Retinal pigment epithelial cell (primary cell): Measurements from ENCODE around the gene SINHCAF.

ENCODE experiments used
- DNase-seq: peaks from one replicate; pipeline ENCODE4 v3.0.0-alpha.2; 2010; ENCODE audit warnings: low read depth
- H3K4me3 ChIP-seq: 2 replicates; pipeline ENCODE4 v1.5.1; 2011; ENCODE audit warnings: mild to moderate bottlenecking, low read length, control low read depth, moderate library complexity
- CTCF ChIP-seq: conservative IDR thresholded peaks from 2 replicates; pipeline ENCODE4 v1.5.1; 2011; ENCODE audit warnings: low read depth, low read length, control low read depth, inconsistent platforms

The SINHCAF gene

GRCh38 chr12:31298515-31298910 lies 27.4 kb downstream of the SINHCAF start:
- no peak overlapping the region for H3K4me3 ChIP-seq
- no peak for TF ChIP-seq CTCF
- DNase-seq: no peak

DNA sequence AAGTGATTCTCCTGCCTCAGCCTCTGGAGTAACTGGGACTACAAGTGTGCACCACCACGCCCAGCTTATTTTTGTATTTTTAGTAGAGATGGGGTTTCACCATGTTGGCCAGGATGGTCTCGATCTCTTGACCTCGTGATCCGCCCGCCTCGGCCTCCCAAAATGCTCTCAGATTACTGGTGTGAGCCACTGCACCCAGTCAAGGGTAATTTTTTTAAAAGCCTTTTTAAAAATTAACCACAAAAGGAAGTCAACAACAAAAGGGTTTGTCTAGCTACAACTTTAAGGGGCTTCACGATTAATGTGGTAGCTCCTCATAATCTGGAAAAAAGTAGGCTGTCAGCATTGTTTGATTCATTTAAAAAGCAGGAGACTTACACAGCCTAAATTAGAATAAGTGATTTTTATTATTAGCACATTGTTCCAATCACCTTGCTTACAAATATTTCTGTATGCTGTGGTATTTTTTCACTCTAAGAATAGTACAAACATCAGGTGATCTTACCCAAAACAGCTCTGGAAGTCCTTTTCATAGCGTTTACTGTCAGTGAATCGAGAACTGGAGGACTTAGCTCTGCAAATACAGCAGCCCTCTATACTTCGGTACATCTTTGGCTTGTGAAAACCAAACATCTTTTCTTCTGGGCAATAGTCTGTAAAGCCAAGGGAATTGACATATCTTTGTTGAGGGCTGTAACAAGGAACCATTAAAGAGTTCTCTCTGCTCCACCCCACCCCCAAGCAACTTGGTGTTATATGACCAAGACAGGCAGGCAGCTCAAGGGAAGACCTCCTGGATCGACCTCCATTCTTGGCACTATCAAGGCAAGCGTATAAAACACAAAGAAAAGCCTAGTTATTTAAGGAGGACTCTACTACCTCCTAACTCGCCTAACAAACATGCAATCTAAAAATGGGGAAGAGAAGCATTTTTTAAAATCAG lies 28.1 kb downstream of the SINHCAF start:
- no peak overlapping the region for H3K4me3 ChIP-seq
- no peak for TF ChIP-seq CTCF
- DNase-seq: no peak

DNA sequence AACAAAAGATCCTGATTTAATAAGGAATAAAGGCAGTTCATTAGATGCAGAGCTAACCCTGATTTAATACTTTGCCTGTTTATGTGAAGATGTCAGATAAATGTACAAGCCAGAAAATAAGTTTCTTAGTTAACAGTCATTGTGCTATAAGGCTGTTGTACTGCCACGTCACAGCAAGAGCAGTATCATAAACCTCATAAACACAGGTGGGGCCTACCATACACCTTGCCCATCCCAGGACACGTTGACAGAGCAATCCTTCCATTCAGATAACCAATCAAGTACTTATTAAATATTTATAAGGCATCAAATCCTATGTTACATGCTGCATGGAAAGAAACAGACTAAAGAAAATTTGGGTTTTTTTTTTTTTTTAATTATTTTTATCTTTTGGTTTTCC lies 36.5 kb downstream of the SINHCAF start:
- no peak overlapping the region for H3K4me3 ChIP-seq
- no peak for TF ChIP-seq CTCF
- DNase-seq: no peak

DNA sequence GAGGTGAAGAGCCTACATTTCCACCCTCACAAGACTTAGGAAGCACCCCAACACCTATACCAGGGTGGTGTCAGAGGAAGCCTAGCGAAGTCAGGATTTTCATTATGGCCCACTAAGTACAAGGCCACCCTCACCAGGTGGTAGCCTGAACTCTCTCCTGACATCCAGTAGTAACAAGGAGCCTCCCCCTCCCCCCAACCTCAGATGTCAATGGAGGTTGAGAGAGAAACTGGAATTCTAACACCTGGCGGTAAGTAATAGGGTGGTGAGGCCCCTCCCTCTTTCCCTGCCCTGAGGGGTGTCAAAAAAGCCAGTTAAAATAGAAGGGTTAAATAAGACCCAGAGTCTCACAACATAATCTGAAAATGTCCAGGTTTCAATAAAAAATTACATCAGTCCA lies 37.6 kb downstream of the SINHCAF start:
- no peak for DNase-seq
- H3K4me3 ChIP-seq: no peak overlapping the region
- TF ChIP-seq CTCF: no peak

- no peak overlapping the region for H3K4me3 ChIP-seq
- no peak for DNase-seq
- no peak for TF ChIP-seq CTCF
Observed at GRCh38 chr12:31280183-31280582, 45.8 kb downstream of the SINHCAF start.

DNA sequence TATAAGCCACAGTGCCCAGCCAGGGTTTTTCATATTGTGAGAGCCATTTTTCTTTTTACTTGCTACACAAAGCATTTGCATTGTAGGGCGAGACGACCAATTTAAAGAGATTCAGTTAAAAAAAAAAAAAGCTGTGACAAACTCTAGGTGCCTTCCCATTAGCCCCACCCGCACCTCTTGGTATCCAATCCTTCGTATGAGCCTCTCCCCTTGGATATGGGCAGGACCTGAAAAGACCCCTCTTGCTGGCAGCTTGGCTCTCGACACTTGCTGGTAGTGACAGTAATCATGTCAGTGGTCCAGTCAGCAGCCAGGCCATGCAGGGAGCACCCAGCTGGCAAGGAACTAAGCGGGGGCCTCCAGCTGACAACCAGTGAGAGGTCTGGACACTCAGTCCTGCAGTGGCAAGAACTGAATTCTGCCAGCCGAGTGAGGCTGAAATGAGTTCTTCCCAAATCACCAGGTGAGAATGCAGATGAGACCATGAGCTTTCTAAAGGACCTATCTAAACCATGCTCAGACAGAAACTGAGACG lies 46.5 kb downstream of the SINHCAF start:
- H3K4me3 ChIP-seq: no peak overlapping the region
- DNase-seq: no peak
- no peak for TF ChIP-seq CTCF

DNA sequence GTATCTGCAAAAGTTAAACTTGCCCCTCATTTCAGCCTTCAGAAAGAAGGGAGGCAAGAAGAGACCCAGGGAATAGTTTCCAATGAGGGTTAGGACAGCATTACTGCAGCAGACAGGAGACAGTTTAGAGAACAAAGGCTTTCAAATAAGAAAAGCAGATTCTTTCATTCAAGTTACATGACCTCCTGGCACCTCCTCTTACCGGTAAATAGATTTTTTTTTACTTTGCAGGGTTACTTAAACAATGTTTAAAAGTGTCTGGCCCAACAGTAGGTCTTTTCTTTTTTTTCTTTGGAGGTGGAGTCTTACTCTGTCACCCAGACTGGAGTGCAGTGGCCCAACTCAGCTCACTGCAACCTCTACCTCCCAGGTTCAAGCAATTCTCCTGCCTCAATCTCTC lies 47.1 kb downstream of the SINHCAF start:
- DNase-seq: no peak
- no peak overlapping the region for H3K4me3 ChIP-seq
- TF ChIP-seq CTCF: no peak
